ENCODE data around the gene MEIOSIN. TPM values are rescaled to one million over a fixed set of nuclear protein-coding genes. Genes with fewer than 3 reads are reported as not detected.

Gene MEIOSIN
- total and polyA plus RNA-seq, 9 of the 15 experiments (the other 6 are each of a cell fraction or from before 2014, with no cell fraction given): 0.06 to 2.0 (median 0.76) TPM

- TF ChIP-seq ATF6 (CRISPR knock-in tag; IDR thresholded peaks at IDR 0.05): peak; percentile 19; the same call in 1 of the 2 replicates
- TF ChIP-seq ZNF212 (CRISPR knock-in tag; IDR thresholded peaks at IDR 0.05): 0 out of 2 replicates have a peak, but pooled peaks have one; percentile 39
- no peak for TF ChIP-seq HDGF (IDR thresholded peaks at IDR 0.05)
- TF ChIP-seq PREB (CRISPR knock-in tag; IDR thresholded peaks at IDR 0.05): peak; percentile 76; the same call in 1 of the 2 replicates
- TF ChIP-seq, protein P1, sequence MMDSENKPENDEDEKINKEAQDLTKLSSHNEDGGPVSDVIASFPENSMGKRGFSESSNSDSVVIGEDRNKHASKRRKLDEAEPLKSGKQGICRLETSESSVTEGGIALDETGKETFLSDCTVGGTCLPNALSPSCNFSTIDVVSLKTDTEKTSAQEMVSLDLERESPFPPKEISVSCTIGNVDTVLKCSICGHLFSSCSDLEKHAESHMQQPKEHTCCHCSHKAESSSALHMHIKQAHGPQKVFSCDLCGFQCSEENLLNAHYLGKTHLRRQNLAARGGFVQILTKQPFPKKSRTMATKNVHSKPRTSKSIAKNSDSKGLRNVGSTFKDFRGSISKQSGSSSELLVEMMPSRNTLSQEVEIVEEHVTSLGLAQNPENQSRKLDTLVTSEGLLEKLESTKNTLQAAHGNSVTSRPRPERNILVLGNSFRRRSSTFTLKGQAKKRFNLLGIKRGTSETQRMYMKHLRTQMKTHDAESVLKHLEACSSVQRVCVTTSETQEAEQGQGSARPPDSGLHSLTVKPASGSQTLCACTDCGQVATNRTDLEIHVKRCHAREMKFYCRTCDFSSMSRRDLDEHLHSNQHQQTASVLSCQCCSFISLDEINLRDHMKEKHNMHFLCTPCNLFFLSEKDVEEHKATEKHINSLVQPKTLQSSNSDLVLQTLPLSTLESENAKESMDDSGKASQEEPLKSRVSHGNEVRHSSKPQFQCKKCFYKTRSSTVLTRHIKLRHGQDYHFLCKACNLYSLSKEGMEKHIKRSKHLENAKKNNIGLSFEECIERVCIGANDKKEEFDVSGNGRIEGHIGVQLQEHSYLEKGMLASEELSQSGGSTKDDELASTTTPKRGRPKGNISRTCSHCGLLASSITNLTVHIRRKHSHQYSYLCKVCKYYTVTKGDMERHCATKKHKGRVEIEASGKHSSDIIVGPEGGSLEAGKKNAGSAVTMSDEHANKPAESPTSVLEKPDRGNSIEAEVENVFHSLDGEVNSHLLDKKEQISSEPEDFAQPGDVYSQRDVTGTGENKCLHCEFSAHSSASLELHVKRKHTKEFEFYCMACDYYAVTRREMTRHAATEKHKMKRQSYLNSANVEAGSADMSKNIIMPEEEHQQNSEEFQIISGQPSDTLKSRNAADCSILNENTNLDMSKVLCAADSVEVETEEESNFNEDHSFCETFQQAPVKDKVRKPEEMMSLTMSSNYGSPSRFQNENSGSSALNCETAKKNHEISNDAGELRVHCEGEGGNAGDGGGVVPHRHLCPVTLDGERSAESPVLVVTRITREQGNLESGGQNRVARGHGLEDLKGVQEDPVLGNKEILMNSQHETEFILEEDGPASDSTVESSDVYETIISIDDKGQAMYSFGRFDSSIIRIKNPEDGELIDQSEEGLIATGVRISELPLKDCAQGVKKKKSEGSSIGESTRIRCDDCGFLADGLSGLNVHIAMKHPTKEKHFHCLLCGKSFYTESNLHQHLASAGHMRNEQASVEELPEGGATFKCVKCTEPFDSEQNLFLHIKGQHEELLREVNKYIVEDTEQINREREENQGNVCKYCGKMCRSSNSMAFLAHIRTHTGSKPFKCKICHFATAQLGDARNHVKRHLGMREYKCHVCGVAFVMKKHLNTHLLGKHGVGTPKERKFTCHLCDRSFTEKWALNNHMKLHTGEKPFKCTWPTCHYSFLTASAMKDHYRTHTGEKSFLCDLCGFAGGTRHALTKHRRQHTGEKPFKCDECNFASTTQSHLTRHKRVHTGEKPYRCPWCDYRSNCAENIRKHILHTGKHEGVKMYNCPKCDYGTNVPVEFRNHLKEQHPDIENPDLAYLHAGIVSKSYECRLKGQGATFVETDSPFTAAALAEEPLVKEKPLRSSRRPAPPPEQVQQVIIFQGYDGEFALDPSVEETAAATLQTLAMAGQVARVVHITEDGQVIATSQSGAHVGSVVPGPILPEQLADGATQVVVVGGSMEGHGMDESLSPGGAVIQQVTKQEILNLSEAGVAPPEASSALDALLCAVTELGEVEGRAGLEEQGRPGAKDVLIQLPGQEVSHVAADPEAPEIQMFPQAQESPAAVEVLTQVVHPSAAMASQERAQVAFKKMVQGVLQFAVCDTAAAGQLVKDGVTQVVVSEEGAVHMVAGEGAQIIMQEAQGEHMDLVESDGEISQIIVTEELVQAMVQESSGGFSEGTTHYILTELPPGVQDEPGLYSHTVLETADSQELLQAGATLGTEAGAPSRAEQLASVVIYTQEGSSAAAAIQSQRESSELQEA (IDR thresholded peaks at IDR 0.05; ENCODE audit: low read depth): no peak
- no peak for TF ChIP-seq EP300 (IDR thresholded peaks at IDR 0.05; ENCODE audit: low read length)
- TF ChIP-seq, protein P2, sequence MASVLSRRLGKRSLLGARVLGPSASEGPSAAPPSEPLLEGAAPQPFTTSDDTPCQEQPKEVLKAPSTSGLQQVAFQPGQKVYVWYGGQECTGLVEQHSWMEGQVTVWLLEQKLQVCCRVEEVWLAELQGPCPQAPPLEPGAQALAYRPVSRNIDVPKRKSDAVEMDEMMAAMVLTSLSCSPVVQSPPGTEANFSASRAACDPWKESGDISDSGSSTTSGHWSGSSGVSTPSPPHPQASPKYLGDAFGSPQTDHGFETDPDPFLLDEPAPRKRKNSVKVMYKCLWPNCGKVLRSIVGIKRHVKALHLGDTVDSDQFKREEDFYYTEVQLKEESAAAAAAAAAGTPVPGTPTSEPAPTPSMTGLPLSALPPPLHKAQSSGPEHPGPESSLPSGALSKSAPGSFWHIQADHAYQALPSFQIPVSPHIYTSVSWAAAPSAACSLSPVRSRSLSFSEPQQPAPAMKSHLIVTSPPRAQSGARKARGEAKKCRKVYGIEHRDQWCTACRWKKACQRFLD (CRISPR knock-in tag; IDR thresholded peaks at IDR 0.05): peak; percentile 86; the same call in 1 of the 2 replicates
- peak; percentile 94 for TF ChIP-seq CTBP1 (IDR thresholded peaks at IDR 0.05; ENCODE audit: borderline replicate concordance)
- TF ChIP-seq ILK (tag; IDR thresholded peaks at IDR 0.05; ENCODE audit: borderline replicate concordance, low read depth): no peak
- peak; percentile 23; the same call in 1 of the 2 replicates for TF ChIP-seq ZNF431 (CRISPR knock-in tag; IDR thresholded peaks at IDR 0.05)
- TF ChIP-seq, protein P3, sequence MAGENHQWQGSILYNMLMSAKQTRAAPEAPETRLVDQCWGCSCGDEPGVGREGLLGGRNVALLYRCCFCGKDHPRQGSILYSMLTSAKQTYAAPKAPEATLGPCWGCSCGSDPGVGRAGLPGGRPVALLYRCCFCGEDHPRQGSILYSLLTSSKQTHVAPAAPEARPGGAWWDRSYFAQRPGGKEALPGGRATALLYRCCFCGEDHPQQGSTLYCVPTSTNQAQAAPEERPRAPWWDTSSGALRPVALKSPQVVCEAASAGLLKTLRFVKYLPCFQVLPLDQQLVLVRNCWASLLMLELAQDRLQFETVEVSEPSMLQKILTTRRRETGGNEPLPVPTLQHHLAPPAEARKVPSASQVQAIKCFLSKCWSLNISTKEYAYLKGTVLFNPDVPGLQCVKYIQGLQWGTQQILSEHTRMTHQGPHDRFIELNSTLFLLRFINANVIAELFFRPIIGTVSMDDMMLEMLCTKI (IDR thresholded peaks at IDR 0.05; ENCODE audit: partially characterized antibody): no peak
These were observed 37.2 kb downstream of the MEIOSIN start (continued) for GRCh38 chr19:45770192-45771101.
